HPDE6-E6E7 (cell line): ENCODE results near the gene PDK2.
"Not testable (repeated sequence)": the region's sequence is repeated elsewhere in the genome, so short reads cannot be mapped to it uniquely, and the experiment has no call there.

Experiments used
- DNase-seq: peaks from one replicate; pipeline ENCODE4 v3.0.0; 2011; ENCODE audit warnings: missing footprints; ENCODE audit errors: extremely low spot score

The PDK2 gene

DNA sequence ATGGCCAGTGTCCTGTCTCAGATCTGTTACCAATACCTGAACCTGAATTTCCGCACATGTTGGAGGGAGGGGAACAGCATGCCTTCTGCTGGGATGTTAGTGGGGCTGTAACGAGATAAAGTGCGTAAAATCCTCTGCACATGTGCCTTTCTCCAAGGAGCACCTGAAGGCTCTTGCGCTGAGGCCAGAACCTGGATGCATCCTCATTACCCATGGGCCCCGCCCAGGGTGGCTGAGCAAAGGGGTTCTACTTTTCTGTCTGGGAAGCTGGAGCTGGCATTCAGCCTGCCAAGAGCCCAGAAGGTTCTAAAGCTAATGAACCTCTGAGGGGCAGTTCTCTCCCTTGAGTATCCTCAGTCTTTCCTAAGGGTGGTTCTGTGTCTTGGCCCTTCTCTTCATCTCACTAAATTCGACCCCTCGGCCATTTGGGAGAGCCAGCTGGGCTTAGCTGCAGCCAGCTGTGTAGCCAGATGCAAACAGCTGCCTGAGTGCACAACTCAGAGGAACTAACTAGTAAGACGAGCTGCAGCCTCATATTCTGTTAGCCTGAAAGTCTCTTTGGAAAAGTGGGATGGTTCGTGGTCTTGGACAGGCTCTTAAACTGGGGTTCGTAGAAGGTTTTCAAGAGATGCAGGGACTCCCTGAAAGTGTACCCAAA lies 36.7 kb upstream of the PDK2 start:
- DNase-seq: no peak

GRCh38 chr17:50059256-50059655 lies 35.9 kb upstream of the PDK2 start:
- DNase-seq: no peak

- DNase-seq: no peak
Observed at GRCh38 chr17:50059759-50060273, 35.3 kb upstream of the PDK2 start.

DNA sequence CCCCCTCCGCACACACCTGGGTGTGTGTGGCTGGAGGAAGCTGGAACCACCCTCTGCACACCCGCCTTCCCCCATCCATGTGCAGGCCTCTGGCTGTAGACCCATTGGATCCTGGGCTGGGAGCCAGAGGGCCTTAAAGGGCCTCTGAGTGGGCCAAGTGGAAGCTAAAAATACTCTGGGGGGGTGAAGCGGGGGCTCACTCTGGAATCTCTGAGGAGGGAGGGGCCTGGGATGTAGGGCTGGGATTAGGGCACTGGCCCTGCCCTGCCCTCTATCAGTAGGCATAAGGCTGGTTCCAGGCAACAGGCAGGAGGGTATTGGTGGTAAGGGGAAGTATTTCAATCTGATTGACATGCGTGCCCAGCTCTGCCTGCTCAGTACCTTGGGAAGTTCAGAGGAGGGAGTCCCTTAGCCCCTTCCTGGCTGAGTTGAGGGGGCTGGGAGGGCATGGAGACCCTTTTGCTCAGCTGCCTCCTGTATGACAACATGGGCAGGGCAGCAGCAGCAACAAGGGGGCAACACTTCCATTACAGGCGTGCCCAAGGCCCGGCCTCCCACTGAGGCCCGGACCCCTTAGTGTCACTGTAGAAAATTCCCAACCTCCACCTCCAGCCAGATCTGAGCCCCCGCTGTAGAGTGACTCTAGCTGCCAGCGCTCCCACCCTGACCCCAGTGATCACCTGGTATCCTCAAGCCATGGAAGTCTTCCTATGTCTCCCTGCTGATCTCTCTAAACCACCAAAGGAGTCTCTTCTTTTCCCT lies 34.0 kb upstream of the PDK2 start:
- DNase-seq: no peak

GRCh38 chr17:50061713-50062045 lies 33.5 kb upstream of the PDK2 start:
- DNase-seq: not testable (repeated sequence)

DNA sequence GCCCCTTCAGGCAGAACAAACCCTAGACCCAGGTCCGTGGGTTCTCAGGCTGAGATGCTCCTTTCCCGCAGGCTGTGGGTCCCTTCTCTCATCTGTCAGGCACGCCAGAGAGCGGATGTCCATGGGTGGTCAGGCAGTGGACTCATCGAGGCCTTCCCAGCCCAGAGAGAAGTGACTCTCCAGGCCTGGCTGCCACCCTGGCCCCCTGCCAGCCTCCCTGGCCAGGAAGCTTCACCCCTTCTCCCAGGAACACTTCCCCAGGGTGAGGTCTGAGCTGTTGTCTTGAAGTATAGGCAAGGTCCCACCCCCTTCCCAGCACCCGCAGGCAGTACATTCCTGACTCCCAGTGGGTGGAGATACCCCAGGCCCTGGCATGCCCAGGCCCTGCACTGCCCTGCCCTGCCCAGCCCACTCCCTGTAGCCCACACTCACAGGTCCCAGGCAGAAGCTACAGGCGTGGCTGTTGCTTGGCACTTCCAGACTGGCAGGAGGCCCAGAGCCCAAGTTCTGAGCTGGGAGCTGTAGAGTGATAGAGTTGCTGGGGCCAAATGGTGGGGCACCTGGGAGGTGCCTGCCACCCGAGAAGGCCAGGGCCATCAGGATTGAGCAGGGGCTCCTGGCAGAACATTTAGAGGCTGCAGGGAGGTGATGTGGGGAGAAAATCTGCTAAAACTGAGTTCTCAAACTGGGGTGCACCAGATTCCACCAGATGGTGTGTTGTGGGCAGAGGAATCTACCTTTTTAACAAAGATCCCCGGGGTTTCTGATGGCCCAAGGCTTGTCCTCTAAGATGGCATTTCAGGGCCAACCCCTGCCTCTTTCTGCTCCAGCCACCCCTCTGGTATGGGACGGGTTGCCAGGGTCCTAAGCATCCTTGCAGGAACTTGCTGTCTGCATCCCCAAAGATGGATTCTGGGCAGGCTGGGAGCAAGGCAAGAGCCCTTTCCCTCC lies 32.6 kb upstream of the PDK2 start:
- peak; percentile 95 for DNase-seq

- DNase-seq: no peak
Observed at GRCh38 chr17:50063561-50064252, 31.4 kb upstream of the PDK2 start.

DNA sequence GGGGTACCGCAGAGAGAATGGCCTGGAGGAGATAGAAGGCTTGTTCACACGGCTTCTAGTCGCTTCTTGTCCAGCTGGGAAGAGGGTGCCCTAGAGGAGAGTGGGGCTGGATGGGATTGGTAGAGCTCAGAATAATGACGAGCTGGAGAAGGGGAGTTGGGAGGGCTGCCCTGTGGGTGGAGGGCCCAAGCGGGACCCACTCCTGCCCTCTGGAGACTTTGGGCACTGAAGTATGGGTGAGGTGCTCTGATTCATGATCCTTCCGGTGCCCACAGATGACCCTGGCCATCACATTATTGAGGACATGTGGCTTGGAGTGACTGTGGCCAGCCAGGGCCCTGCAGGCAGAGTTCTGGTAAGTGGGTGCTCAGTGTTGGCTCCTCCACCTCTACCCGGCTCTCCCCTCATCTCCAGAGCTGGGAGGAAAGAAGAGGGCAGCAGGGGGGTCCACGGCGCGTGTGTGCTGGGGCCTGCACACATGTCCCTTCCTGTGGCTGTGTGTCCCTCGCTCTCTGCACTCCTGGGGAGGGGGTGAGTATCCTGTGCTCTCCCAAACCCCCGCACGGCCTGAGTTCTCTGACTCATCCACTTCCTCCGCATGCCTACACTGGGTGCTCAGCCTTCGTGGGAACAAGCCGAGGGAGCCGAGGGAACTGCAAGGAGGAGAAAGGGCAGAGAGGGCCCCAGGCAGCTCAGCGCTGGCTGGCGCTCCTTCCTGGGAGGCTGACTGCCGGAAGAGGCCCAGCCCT lies 30.7 kb upstream of the PDK2 start:
- peak; percentile 90 for DNase-seq

DNA sequence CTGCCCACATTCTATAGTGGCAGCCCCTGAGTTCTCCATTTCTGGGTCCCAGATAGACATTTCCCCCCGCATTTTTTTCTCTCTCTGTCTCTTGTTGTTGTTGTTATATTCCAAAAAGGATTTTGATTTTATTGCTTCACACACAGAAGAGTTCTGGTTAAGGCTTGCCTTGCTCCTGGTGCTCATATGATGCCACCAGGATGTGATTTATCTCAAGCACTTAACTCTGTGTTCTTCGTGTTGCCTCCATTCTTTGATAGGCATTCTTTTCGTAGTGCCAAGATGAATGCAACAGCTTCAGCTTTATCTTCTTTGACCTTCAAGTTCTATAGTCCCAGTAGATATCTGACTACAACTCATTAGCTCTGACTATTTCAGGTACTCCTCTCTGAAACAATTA lies 30.1 kb upstream of the PDK2 start:
- DNase-seq: no peak

GRCh38 chr17:50066995-50067394 lies 28.2 kb upstream of the PDK2 start:
- DNase-seq: no peak

GRCh38 chr17:50067996-50068395 lies 27.2 kb upstream of the PDK2 start:
- no peak for DNase-seq

DNA sequence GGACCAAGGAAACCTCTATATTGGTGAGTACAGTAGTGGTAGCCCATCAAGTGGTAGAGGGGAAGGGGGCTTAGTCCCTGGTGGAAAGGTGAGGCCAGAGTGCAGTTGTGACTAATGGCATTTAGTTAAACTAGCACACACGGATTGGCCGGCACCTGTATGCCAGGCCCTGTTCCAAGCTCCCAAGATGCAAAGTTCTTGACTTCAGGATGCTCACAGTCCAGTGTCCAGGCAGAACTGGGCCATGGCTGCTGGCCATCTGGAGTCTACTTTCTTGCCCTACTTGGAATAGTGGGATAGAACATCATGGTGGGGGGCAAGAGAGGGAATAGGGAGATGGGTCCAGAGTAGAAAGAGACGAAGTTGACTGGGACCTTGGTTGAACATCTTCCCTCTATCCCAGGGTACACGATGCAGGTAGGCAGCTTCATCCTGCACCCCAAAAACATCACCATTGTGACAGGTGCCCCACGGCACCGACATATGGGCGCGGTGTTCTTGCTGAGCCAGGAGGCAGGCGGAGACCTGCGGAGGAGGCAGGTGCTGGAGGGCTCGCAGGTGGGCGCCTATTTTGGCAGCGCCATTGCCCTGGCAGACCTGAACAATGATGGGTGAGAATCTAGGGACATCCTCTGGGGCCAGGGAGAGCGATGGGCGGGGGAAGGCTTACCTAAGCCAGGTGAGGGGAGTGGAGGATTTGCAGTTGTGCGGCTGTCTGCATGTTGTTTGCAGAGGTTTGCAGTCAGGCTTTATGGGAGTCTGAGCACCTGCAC lies 24.1 kb upstream of the PDK2 start:
- DNase-seq: no peak

DNA sequence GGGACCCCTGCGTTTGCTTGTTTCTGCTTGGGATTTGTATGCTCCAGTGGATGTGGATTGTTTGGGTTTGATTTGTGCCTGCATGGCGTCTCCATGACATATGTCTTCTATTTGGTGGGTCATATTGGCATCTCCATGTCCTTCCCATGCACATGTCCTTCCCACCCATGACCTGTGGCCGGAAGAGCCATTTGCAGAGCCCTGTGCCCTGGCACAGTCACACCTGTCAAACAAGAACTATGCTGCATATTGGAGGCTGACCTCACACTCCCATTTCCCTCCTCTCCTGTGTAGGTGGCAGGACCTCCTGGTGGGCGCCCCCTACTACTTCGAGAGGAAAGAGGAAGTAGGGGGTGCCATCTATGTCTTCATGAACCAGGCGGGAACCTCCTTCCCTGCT lies 23.5 kb upstream of the PDK2 start:
- no peak for DNase-seq

DNA sequence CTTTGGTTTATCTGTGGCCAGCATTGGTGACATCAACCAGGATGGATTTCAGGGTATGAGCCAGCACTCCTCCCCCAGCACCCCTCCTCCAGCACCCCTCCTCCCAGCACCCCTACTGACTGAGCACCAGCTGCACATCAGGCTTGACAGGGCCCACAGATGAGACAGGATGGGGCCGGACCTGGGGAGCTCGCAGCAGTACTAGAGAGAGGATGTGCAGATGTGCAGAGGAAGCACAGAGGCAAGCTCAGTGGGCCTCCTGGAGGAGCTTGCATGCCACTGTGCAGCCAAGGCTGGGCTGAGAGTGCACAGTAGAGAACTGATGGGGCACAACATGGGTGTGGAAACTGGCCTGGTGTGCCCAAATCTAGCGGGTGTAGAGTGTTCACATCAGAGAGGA lies 23.0 kb upstream of the PDK2 start:
- DNase-seq: no peak

DNA sequence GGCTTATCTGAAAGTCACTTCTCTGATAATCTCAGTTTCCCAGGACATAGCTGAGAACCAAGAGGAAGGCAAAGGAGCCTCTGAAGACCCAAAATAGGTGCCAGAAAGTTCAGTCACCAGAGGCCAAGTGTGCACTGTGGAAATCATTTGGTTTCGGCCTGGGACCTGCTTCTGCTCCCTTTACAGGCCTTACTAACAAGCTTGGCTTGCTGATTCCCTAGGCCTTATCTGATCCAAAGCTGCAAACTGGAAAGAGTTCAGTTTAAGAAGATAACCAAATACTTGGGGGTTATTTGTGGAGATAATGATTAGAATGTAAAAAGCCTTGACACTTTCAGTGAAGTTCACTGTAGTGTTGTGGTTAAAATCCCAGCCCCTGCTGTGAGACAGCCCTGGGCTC lies 22.2 kb upstream of the PDK2 start:
- no peak for DNase-seq

GRCh38 chr17:50074227-50074626 lies 20.9 kb upstream of the PDK2 start:
- no peak for DNase-seq

DNA sequence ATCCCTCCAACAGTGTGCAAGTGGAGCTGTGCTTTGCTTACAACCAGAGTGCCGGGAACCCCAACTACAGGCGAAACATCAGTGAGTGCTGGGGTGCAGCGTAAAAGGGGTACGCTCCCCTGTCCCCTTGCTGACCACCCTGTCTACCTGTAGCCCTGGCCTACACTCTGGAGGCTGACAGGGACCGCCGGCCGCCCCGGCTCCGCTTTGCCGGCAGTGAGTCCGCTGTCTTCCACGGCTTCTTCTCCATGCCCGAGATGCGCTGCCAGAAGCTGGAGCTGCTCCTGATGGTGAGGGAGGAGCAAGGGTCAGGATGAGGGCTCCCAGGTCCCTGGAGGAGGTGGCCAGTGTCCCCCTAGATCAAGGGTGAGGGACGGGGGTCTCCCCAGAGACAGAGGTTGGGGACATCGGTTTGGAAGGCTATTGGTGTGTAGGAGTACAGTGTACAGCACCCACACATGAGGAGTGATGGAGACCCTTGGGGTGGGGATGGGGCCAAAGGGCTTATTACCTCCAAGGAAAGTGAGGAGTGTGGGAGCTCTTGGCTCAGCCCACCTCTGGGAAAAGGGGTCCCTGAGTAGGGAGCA lies 19.6 kb upstream of the PDK2 start:
- no peak for DNase-seq

DNA sequence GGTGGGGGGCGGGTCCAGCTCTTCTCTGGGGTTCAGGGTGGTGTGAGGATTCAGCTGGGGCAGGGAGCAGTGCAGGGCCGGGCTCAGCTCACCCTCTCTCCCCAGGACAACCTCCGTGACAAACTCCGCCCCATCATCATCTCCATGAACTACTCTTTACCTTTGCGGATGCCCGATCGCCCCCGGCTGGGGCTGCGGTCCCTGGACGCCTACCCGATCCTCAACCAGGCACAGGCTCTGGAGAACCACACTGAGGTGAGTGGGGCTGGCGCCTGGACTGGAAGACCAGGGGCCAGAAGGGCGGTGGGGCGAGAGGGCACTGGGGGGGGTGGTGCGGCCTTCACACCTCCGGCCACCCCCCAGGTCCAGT lies 18.9 kb upstream of the PDK2 start:
- DNase-seq: no peak

DNA sequence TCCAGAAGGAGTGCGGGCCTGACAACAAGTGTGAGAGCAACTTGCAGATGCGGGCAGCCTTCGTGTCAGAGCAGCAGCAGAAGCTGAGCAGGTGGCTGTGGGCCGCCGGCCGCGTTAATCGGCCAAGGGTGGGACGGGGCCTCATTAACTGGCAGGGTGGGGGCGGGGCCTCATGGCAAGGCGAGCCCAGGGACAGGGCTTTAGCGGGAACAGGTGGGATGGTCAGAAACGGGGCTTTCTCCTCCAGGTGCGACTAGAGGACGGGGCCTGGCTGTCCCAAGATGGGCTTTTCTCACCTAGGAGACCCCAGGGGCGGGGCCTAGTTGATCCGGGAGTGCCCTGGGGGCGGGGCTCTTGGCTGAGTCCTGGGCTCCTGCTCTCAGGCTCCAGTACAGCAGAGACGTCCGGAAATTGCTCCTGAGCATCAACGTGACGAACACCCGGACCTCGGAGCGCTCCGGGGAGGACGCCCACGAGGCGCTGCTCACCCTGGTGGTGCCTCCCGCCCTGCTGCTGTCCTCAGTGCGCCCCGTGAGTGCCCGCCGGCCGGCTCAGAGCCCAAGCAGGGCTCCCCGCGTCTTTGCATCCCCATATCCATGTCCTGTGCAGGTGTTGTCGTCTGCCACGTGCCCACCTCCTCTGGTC lies 18.4 kb upstream of the PDK2 start:
- no peak for DNase-seq
